ENCODE results near the gene MAPK4. TPM values are rescaled to one million over a fixed set of nuclear protein-coding genes. Genes with fewer than 3 reads are reported as not detected.

MAPK4 gene
- total and polyA plus RNA-seq, 12 donors, result 7.5 to 86.9 (median 37.1) TPM

DNA sequence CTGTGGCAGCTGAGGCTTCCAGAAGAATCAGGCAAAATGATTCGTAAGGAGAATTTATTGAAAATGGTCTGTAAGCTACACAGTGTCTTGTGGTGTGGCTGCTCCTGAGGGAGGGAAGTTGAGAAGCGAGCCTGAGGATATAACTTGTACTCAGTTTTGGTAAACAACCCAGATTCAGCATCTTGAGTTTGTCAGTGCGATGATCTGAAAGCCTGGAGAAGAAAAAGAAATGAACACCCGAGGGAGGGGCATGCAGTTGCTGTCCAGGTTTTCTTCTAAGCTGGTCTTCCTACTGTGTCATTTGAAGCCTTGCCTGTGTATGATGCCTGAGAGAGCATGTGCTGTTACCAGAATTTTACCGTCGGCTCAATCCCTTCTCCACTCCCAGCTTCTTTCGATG, 87.3 kb downstream of the MAPK4 start:
- no peak overlapping the region for H3K4me3 ChIP-seq
- peaks cover 0 to 32% (median 12%) of the 10 kb centered on the region in 9 donors for H3K4me1 ChIP-seq
- ATAC-seq (no peak), DNase-seq (no peak)
- H3K27ac ChIP-seq, result peak overlapping the region in 1 of 10 donors; percentile 37
- intact Hi-C loops (cut with DNase I), result loop anchor here in 1 of 10 donors (10.0 kb wide), 1 partner anchor 62 kb away; no protein-coding TSS in a partner anchor
- TF ChIP-seq, protein P1, sequence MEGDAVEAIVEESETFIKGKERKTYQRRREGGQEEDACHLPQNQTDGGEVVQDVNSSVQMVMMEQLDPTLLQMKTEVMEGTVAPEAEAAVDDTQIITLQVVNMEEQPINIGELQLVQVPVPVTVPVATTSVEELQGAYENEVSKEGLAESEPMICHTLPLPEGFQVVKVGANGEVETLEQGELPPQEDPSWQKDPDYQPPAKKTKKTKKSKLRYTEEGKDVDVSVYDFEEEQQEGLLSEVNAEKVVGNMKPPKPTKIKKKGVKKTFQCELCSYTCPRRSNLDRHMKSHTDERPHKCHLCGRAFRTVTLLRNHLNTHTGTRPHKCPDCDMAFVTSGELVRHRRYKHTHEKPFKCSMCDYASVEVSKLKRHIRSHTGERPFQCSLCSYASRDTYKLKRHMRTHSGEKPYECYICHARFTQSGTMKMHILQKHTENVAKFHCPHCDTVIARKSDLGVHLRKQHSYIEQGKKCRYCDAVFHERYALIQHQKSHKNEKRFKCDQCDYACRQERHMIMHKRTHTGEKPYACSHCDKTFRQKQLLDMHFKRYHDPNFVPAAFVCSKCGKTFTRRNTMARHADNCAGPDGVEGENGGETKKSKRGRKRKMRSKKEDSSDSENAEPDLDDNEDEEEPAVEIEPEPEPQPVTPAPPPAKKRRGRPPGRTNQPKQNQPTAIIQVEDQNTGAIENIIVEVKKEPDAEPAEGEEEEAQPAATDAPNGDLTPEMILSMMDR (IDR thresholded peaks at IDR 0.05), result no peak
- no peaks in the 10 kb centered on the region for H3K36me3 ChIP-seq
- H3K9me3 ChIP-seq, result no peaks in the 10 kb centered on the region
- no peaks in the 10 kb centered on the region for H3K27me3 ChIP-seq
- 81 to 83% methylated on average over 7 of the region's 7 CpGs for WGBS, 2 donors

DNA sequence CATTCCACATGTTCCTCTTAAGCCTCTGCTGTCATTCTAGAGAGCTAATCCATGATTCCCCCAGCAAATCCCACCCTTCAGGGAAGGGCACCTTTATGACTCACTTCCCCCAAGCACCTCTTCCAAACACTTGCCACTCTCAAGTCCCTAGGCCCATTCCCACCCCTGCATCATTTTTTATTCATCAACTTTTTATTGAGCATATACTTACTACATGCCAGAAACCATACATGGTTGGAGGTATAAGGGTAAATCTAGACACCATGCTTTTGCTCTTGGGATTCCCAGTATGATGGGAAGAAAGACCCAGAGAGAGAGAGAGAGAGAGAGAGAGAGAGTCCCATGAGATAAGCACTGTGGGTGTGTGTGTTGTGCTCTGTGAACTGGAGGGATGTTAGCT, 87.9 kb downstream of the MAPK4 start:
- H3K27me3 ChIP-seq, result no peaks in the 10 kb centered on the region
- H3K27ac ChIP-seq, result peak overlapping the region in 2 of 10 donors; percentile 37 to 95
- no peaks in the 10 kb centered on the region for H3K9me3 ChIP-seq
- peaks cover 0 to 33% (median 12%) of the 10 kb centered on the region in 9 donors for H3K4me1 ChIP-seq
- ATAC-seq (no peak), DNase-seq (no peak)
- H3K36me3 ChIP-seq, result no peaks in the 10 kb centered on the region
- TF ChIP-seq, protein P1 (IDR thresholded peaks at IDR 0.05), result no peak
- no peak overlapping the region for H3K4me3 ChIP-seq
- intact Hi-C loops (cut with DNase I), result loop anchor here in 1 of 10 donors (10.0 kb wide), 1 partner anchor 63 kb away; no protein-coding TSS in a partner anchor

DNA sequence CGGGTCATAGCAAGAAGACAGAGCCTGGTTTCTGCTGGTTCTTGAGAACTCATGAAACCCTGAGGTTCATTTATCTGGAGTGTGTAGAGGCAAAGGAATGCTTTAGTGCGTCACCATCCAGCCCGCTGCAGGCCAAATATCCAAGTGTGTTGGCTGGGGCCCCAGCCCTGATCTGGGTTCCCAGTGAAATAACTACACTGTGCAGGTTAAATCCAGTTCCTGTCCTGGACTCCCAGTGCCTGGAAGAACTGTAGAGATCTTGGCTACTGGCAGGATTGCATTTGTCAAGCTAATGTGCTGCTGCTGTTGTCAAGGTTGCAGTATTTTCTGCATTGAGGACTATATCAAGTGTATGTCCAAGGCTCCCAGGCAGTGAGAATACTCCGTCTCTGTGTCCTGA, 89.9 kb downstream of the MAPK4 start:
- Histone ChIP-seq H3K9me3 (no peaks in the 10 kb centered on the region), H3K36me3 (no peaks in the 10 kb centered on the region), H3K27me3 (no peaks in the 10 kb centered on the region), H3K4me3 (peak overlapping the region in 3 of 10 donors; percentile 7 to 30 (median 28)), H3K4me1 (peaks cover 0 to 53% (median 24%) of the 10 kb centered on the region in 9 donors), H3K27ac (peak overlapping the region; percentile 65 to 95 (median 87))
- 37 to 53% methylated on average over 4 of the region's 4 CpGs for WGBS, 2 donors
- TF ChIP-seq, protein P1 (IDR thresholded peaks at IDR 0.05), result no peak
- intact Hi-C loops (cut with DNase I), result loop anchor here in 4 of 10 donors (5.0 to 10.0 kb wide), 4 partner anchors 38 to 145 kb away; no protein-coding TSS in a partner anchor
- DNase-seq (peak; percentile 73 to 75), ATAC-seq (peak; percentile 71 to 89 (median 83))

DNA sequence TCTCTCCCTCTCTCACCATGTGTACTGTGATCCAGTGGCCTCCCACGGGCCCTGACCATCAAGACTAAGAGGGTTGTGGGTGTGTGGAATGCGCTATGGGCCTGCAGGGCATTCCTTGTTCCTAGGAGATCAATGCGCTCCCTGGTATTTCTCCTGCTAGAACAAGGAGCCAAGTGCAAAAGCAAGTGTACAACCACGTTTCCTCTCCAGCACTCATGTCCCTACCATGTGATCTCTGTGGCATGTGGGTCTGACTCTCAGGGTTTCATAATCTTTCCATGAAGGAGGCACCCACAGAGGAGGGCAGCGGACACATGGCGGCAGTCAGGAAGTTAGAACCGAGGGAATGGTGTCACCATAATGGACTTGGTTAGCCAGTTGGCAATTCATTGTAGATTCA, 91.4 kb downstream of the MAPK4 start:
- 68 to 73% methylated on average over 7 of the region's 7 CpGs for WGBS, 2 donors
- TF ChIP-seq, protein P1 (IDR thresholded peaks at IDR 0.05), result no peak
- Histone ChIP-seq H3K27me3 (no peaks in the 10 kb centered on the region), H3K27ac (peak overlapping the region; percentile 63 to 95 (median 87)), H3K4me3 (no peak overlapping the region), H3K4me1 (peaks cover 0 to 68% (median 33%) of the 10 kb centered on the region in 9 donors), H3K36me3 (no peaks in the 10 kb centered on the region), H3K9me3 (no peaks in the 10 kb centered on the region)
- ATAC-seq (no peak), DNase-seq (no peak)
- intact Hi-C loops (cut with DNase I), result loop anchor here in 3 of 10 donors (5.0 to 10.0 kb wide), 3 partner anchors 39 to 147 kb away; no protein-coding TSS in a partner anchor
